ENCODE data around the gene ANXA11.
A peak's percentile ranks its signal among the peaks of the same experiment; 100 is the strongest.

The ANXA11 gene

GRCh38 chr10:80163741-80164341 is 41.5 kb downstream of the ANXA11 start:
- Histone ChIP-seq H3K9me3 (ENCODE audit: insufficient read depth, low read length, severe bottlenecking) (no peaks in the 10 kb centered on the region), H3K27ac (ENCODE audit: low read length) (no peak overlapping the region), H3K4me1 (ENCODE audit: insufficient read depth, low read length) (no peaks in the 10 kb centered on the region), H2AFZ (ENCODE audit: low read depth, low read length) (no peak overlapping the region), H3K4me2 (ENCODE audit: insufficient read depth, low read length) (no peak overlapping the region), H3K9ac (ENCODE audit: low read depth, low read length) (no peak overlapping the region), H3K4me3 (ENCODE audit: low read depth in 1 of 2, low read length in 2 of 2) (no peak overlapping the region), H3K36me3 (ENCODE audit: insufficient read depth, low read length) (peaks cover 82% of the 10 kb centered on the region), H3K27me3 (ENCODE audit: insufficient read depth, low read length, poor library complexity) (no peaks in the 10 kb centered on the region), H4K20me1 (ENCODE audit: insufficient read depth, low read length) (peaks cover 21% of the 10 kb centered on the region), H3K79me2 (ENCODE audit: insufficient read depth, low read length) (no peaks in the 10 kb centered on the region)
- TF ChIP-seq EZH2 (IDR thresholded peaks at IDR 0.05; ENCODE audit: borderline replicate concordance, low read depth, low read length, severe bottlenecking) (no peak), CTCF (IDR thresholded peaks at IDR 0.05; ENCODE audit: borderline replicate concordance, extremely low read depth, low read length, poor library complexity, severe bottlenecking) (no peak)
- DNase-seq (no peak), ATAC-seq (ENCODE audit: insufficient read depth, low read depth) (no peak)

GRCh38 chr10:80161321-80162083 is 43.8 kb downstream of the ANXA11 start:
- H2AFZ ChIP-seq (ENCODE audit: low read depth, low read length): no peak overlapping the region
- no peaks in the 10 kb centered on the region for H3K79me2 ChIP-seq (ENCODE audit: insufficient read depth, low read length)
- no peaks in the 10 kb centered on the region for H3K27me3 ChIP-seq (ENCODE audit: insufficient read depth, low read length, poor library complexity)
- ATAC-seq (ENCODE audit: insufficient read depth, low read depth) (peak; percentile 24; the same call in 1 of the 3 replicates), DNase-seq (no peak)
- TF ChIP-seq CTCF (IDR thresholded peaks at IDR 0.05; ENCODE audit: borderline replicate concordance, extremely low read depth, low read length, poor library complexity, severe bottlenecking) (peak; percentile 40), EZH2 (IDR thresholded peaks at IDR 0.05; ENCODE audit: borderline replicate concordance, low read depth, low read length, severe bottlenecking) (no peak)
- no peak overlapping the region for H3K9ac ChIP-seq (ENCODE audit: low read depth, low read length)
- H3K4me3 ChIP-seq (ENCODE audit: low read depth in 1 of 2, low read length in 2 of 2): no peak overlapping the region
- no peaks in the 10 kb centered on the region for H3K4me1 ChIP-seq (ENCODE audit: insufficient read depth, low read length)
- no peaks in the 10 kb centered on the region for H3K9me3 ChIP-seq (ENCODE audit: insufficient read depth, low read length, severe bottlenecking)
- H3K36me3 ChIP-seq (ENCODE audit: insufficient read depth, low read length): peaks cover 93% of the 10 kb centered on the region
- peaks cover 10% of the 10 kb centered on the region for H4K20me1 ChIP-seq (ENCODE audit: insufficient read depth, low read length)
- H3K4me2 ChIP-seq (ENCODE audit: insufficient read depth, low read length): no peak overlapping the region
- H3K27ac ChIP-seq (ENCODE audit: low read length): no peak overlapping the region

GRCh38 chr10:80160361-80161320 is 44.7 kb downstream of the ANXA11 start:
- Histone ChIP-seq H4K20me1 (ENCODE audit: insufficient read depth, low read length) (peaks cover 8% of the 10 kb centered on the region; the same call in 1 of the 2 replicates), H3K9ac (ENCODE audit: low read depth, low read length) (no peak overlapping the region), H3K4me2 (ENCODE audit: insufficient read depth, low read length) (no peak overlapping the region), H3K27ac (ENCODE audit: low read length) (no peak overlapping the region), H3K79me2 (ENCODE audit: insufficient read depth, low read length) (no peaks in the 10 kb centered on the region), H3K36me3 (ENCODE audit: insufficient read depth, low read length) (peaks cover 94% of the 10 kb centered on the region), H3K4me1 (ENCODE audit: insufficient read depth, low read length) (no peaks in the 10 kb centered on the region), H3K27me3 (ENCODE audit: insufficient read depth, low read length, poor library complexity) (no peaks in the 10 kb centered on the region), H2AFZ (ENCODE audit: low read depth, low read length) (no peak overlapping the region), H3K9me3 (ENCODE audit: insufficient read depth, low read length, severe bottlenecking) (no peaks in the 10 kb centered on the region), H3K4me3 (ENCODE audit: low read depth in 1 of 2, low read length in 2 of 2) (no peak overlapping the region)
- no peak for DNase-seq
- TF ChIP-seq CTCF (IDR thresholded peaks at IDR 0.05; ENCODE audit: borderline replicate concordance, extremely low read depth, low read length, poor library complexity, severe bottlenecking): no peak
- TF ChIP-seq EZH2 (IDR thresholded peaks at IDR 0.05; ENCODE audit: borderline replicate concordance, low read depth, low read length, severe bottlenecking): no peak
- ATAC-seq (ENCODE audit: insufficient read depth, low read depth): no peak

All from DND-41 (cell line).